GM06990 (cell line): ENCODE data around the gene IQGAP3.

Experiments used
- DNase-seq: peaks from one replicate; pipeline ENCODE4 v3.0.0-alpha.2; 2011; ENCODE audit not compliant: insufficient read length; ENCODE audit errors: extremely low read depth
- H3K27me3 ChIP-seq: replicated peaks from 2 replicates; pipeline ENCODE4 v1.6.0; 2011; ENCODE audit warnings: low read length; ENCODE audit not compliant: control insufficient read depth, insufficient read depth
- H3K36me3 ChIP-seq: 2 replicates; pipeline ENCODE4 v1.5.1; 2011; ENCODE audit warnings: low read length; ENCODE audit not compliant: control insufficient read depth, insufficient read depth
- H3K4me3 ChIP-seq: replicated peaks from 2 replicates; pipeline ENCODE4 v1.5.1; 2011; ENCODE audit warnings: low read depth, mild to moderate bottlenecking, control low read depth, low read length
- TF ChIP-seq, protein P1 (sequence below): IDR thresholded peaks from 2 replicates; pipeline ENCODE4 v1.5.1; 2011; ENCODE audit warnings: low read length, control low read depth, mild to moderate bottlenecking, inconsistent platforms; ENCODE audit not compliant: insufficient read depth, poor library complexity, severe bottlenecking

The IQGAP3 gene

GRCh38 chr1:156559797-156560385 lies 12.5 kb downstream of the IQGAP3 start:
- H3K4me3 ChIP-seq, result no peak overlapping the region
- DNase-seq, result no peak
- H3K27me3 ChIP-seq, result no peaks in the 10 kb centered on the region
- H3K36me3 ChIP-seq, result peaks cover 1% of the 10 kb centered on the region
- TF ChIP-seq, protein P1, sequence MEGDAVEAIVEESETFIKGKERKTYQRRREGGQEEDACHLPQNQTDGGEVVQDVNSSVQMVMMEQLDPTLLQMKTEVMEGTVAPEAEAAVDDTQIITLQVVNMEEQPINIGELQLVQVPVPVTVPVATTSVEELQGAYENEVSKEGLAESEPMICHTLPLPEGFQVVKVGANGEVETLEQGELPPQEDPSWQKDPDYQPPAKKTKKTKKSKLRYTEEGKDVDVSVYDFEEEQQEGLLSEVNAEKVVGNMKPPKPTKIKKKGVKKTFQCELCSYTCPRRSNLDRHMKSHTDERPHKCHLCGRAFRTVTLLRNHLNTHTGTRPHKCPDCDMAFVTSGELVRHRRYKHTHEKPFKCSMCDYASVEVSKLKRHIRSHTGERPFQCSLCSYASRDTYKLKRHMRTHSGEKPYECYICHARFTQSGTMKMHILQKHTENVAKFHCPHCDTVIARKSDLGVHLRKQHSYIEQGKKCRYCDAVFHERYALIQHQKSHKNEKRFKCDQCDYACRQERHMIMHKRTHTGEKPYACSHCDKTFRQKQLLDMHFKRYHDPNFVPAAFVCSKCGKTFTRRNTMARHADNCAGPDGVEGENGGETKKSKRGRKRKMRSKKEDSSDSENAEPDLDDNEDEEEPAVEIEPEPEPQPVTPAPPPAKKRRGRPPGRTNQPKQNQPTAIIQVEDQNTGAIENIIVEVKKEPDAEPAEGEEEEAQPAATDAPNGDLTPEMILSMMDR, result no peak

DNA sequence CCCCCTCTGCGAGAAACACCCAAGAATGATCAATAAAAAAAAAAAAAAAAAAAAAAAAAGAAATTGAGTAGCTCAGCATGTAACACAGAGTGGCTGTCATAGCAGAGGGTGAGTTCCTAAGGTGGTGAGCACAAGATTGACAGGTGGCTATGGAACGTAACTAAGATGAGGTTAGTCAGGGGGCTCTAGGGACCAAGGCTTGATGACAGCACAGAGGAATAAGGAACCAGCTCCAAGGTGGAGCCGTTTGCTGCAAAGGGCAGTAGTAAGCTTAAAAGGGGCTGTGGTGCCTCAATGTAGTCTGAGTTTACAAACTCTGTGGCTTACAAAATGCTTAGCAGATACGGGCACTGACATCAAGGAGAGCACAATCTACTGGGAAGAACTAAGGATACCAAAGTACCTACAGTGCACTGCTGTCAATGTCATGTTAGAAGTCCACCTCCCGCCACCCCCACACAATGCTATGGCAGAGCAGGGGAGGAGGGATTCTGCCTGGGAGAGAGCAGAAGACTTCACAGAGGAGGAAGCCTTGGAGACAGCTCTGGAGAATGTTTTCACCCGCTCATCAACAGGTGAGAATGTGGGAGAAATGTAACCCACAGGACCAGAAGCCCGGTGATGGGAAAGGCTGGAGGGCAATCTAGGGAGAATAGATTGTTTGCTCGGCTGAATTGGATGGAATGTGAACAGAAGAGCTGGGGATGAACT lies 13.1 kb downstream of the IQGAP3 start:
- H3K36me3 ChIP-seq, result peaks cover 1% of the 10 kb centered on the region
- TF ChIP-seq, protein P1, result no peak
- H3K27me3 ChIP-seq, result no peaks in the 10 kb centered on the region
- DNase-seq, result no peak
- no peak overlapping the region for H3K4me3 ChIP-seq

DNA sequence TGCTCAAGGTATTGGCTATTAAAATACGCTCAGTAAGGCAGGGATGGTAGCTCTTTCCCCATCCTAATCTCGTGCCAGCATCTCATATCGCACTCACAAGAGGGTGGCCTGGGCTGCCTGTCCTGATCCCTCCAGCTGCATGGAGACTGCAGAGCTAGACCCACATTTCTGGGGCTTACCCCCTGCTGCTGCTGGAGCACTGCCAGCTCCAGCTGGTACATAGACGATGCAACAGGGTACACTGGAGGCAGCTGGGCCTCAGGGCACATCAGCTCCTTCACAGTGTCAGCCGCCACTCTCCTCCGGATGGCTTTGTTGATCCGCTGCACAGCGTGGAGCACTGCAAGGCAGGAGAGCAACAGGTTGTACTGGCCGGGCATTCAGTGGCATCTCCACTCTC lies 16.0 kb downstream of the IQGAP3 start:
- Histone ChIP-seq H3K36me3 (peaks cover 1% of the 10 kb centered on the region), H3K27me3 (no peaks in the 10 kb centered on the region), H3K4me3 (no peak overlapping the region)
- TF ChIP-seq, protein P1, result no peak
- DNase-seq, result no peak

GRCh38 chr1:156555715-156556114 lies 16.6 kb downstream of the IQGAP3 start:
- H3K36me3 ChIP-seq, result peaks cover 1% of the 10 kb centered on the region
- no peaks in the 10 kb centered on the region for H3K27me3 ChIP-seq
- TF ChIP-seq, protein P1, result no peak
- no peak for DNase-seq
- H3K4me3 ChIP-seq, result no peak overlapping the region

DNA sequence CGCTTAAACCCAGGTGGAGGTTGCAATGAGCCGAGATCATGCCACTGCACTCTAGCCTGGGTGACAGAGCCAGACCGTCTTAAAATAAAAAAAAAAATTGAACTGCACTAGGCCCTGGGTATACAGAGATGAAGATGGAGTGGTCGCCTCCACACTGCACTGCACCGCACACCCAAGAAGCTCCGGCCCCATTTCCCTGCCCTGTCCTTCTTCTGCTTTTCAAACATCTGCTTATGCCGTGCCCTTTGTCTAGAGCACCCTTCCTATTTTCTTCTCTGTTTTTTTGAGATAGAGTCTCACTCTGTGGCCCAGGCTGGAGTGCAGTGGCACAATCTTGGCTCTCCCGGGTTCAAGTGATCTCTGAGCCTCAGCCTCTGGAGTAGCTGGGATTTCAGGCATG lies 17.4 kb downstream of the IQGAP3 start:
- no peak for DNase-seq
- TF ChIP-seq, protein P1, result no peak
- Histone ChIP-seq H3K4me3 (no peak overlapping the region), H3K36me3 (peaks cover 4% of the 10 kb centered on the region), H3K27me3 (no peaks in the 10 kb centered on the region)
